GM23338 (cell line): ENCODE measurements around the gene CHI3L1. TPM values are rescaled to one million over a fixed set of nuclear protein-coding genes. Genes with fewer than 3 reads are reported as not detected.

Experiments used
- ATAC-seq: fragments of 200-7000 bp; cut with Tn5 transposase; 3 replicates; pipeline ENCODE4 v1.9.1; 2020
- DNase-seq: peaks from one replicate; pipeline ENCODE4 v3.0.0-alpha.2; 2015; ENCODE audit warnings: low spot score
- H2AFZ ChIP-seq: fragments of 200-600 bp; sonication (generic); 2 replicates; pipeline ENCODE4 v1.8.0; 2016; ENCODE audit warnings: antibody characterized with exemption, mild to moderate bottlenecking, moderate library complexity
- H3F3A ChIP-seq: fragments of 200-600 bp; sonication (generic); replicated peaks from 2 replicates; pipeline ENCODE4 v1.8.0; 2017; ENCODE audit warnings: antibody characterized with exemption, mixed run types, low read depth
- H3K27ac ChIP-seq: fragments of 200-600 bp; sonication (generic); 2 replicates; pipeline ENCODE4 v1.6.1; 2016; ENCODE audit warnings: low read depth
- H3K27me3 ChIP-seq: fragments of 200-600 bp; sonication (generic); 2 replicates; pipeline ENCODE4 v1.8.0; 2016; ENCODE audit warnings: mild to moderate bottlenecking, mixed run types, moderate library complexity; ENCODE audit not compliant: insufficient read depth
- H3K36me3 ChIP-seq: fragments of 200-600 bp; sonication (generic); 2 replicates; pipeline ENCODE4 v1.8.0; 2016; ENCODE audit warnings: mild to moderate bottlenecking; ENCODE audit not compliant: insufficient read depth
- H3K4me1 ChIP-seq: fragments of 200-600 bp; sonication (generic); 2 replicates; pipeline ENCODE4 v1.8.0; 2016; ENCODE audit warnings: mild to moderate bottlenecking, moderate library complexity; ENCODE audit not compliant: insufficient read depth
- H3K4me2 ChIP-seq: fragments of 200-600 bp; sonication (generic); 2 replicates; pipeline ENCODE4 v1.7.1; 2017; ENCODE audit warnings: mixed run types
- H3K4me3 ChIP-seq: fragments of 200-600 bp; sonication (generic); 2 replicates; pipeline ENCODE4 v1.6.1; 2016; ENCODE audit warnings: mixed run types
- H3K79me2 ChIP-seq: fragments of 200-600 bp; sonication (generic); replicated peaks from 2 replicates; pipeline ENCODE4 v1.8.0; 2017; ENCODE audit warnings: mild to moderate bottlenecking; ENCODE audit not compliant: insufficient read depth
- H3K9me2 ChIP-seq: fragments of 200-600 bp; sonication (generic); 2 replicates; pipeline ENCODE4 v1.8.0; 2017; ENCODE audit not compliant: insufficient read depth
- H4K20me1 ChIP-seq: fragments of 200-600 bp; sonication (generic); replicated peaks from 2 replicates; pipeline ENCODE4 v1.8.0; 2017; ENCODE audit warnings: mild to moderate bottlenecking; ENCODE audit not compliant: insufficient read depth
- H3K27ac Mint-ChIP-seq: 2 replicates; pipeline ENCODE4 v1.8.0; 2020; ENCODE audit warnings: inconsistent platforms, mild to moderate bottlenecking, moderate library complexity, mixed read lengths
- H3K27me3 Mint-ChIP-seq: 3 replicates; pipeline ENCODE4 v1.8.0; 2022; ENCODE audit warnings: low read depth, mild to moderate bottlenecking, moderate library complexity, mixed read lengths, inconsistent platforms; ENCODE audit not compliant: insufficient read depth, poor library complexity
- H3K36me3 Mint-ChIP-seq: 3 replicates; pipeline ENCODE4 v1.8.0; 2021; ENCODE audit warnings: low read depth, mild to moderate bottlenecking, inconsistent platforms, moderate library complexity, mixed read lengths
- H3K4me1 Mint-ChIP-seq: 3 replicates; pipeline ENCODE4 v1.8.0; 2020; ENCODE audit warnings: mild to moderate bottlenecking, inconsistent platforms, mixed read lengths
- H3K4me3 Mint-ChIP-seq: 3 replicates; pipeline ENCODE4 v1.8.0; 2021; ENCODE audit warnings: moderate library complexity, mild to moderate bottlenecking, inconsistent platforms, mixed read lengths
- H3K9me3 Mint-ChIP-seq: 3 replicates; pipeline ENCODE4 v1.8.0; 2020; ENCODE audit warnings: moderate library complexity, mild to moderate bottlenecking, inconsistent platforms, mixed read lengths
- CREB1 ChIP-seq: fragments of 250-450 bp; sonication (Bioruptor Pico); IDR thresholded peaks from 2 replicates; pipeline ENCODE4 v1.5.0; 2020; ENCODE audit warnings: low read depth, mild to moderate bottlenecking, moderate library complexity
- ETS1 ChIP-seq: IDR thresholded peaks from 2 replicates; pipeline ENCODE4 v1.6.1; 2016; ENCODE audit warnings: antibody characterized with exemption
- EZH2 ChIP-seq: fragments of 200-600 bp; sonication (generic); IDR thresholded peaks from one replicate; pipeline ENCODE4 v1.8.0; 2017; ENCODE audit warnings: antibody characterized with exemption, mild to moderate bottlenecking, low read depth; ENCODE audit not compliant: unreplicated experiment
- EZH2phosphoT487 ChIP-seq: fragments of 200-600 bp; sonication (generic); IDR thresholded peaks from one replicate; pipeline ENCODE4 v1.8.1; 2018; ENCODE audit warnings: antibody characterized with exemption; ENCODE audit not compliant: unreplicated experiment
- JUNB ChIP-seq: IDR thresholded peaks from one replicate; pipeline ENCODE4 v1.6.1; 2016; ENCODE audit warnings: antibody characterized with exemption; ENCODE audit not compliant: unreplicated experiment
- NANOG ChIP-seq: IDR thresholded peaks from 2 replicates; pipeline ENCODE4 v1.6.1; 2016; ENCODE audit warnings: antibody characterized with exemption, borderline replicate concordance
- POLR2AphosphoS5 ChIP-seq: IDR thresholded peaks from 2 replicates; pipeline ENCODE4 v1.6.1; 2016; ENCODE audit warnings: antibody characterized with exemption, low read depth
- STAT1 ChIP-seq: IDR thresholded peaks from one replicate; pipeline ENCODE4 v1.6.1; 2016; ENCODE audit warnings: antibody characterized with exemption; ENCODE audit not compliant: unreplicated experiment
- ZNF114 ChIP-seq: fragments of 250-450 bp; sonication (Bioruptor Pico); IDR thresholded peaks from 2 replicates; pipeline ENCODE4 v1.5.0; 2020; ENCODE audit warnings: mild to moderate bottlenecking, moderate library complexity
- ZNF331 ChIP-seq: fragments of 250-450 bp; sonication (Bioruptor Pico); IDR thresholded peaks from 2 replicates; pipeline ENCODE4 v1.5.0; 2020; ENCODE audit warnings: low read depth, mild to moderate bottlenecking, moderate library complexity
- ZNF462 ChIP-seq: fragments of 250-450 bp; sonication (Bioruptor Pico); IDR thresholded peaks from 2 replicates; pipeline ENCODE4 v1.5.0; 2020; ENCODE audit warnings: mild to moderate bottlenecking, moderate library complexity
- polyA plus RNA-seq: library from polyadenylated mRNA; unstranded; fragments of >200 nt; fragmentation: Nextera tagmentation; extraction: Ambion mirVana; gene quantifications from 2 replicates; pipeline ENCODE4 v1.2.1, GENCODE V29; 2016
- total RNA-seq: library from RNA; depleted of rRNA; stranded (reverse); fragments of >200 nt; shearing (Covaris generic); gene quantifications from 2 replicates; pipeline ENCODE4 v1.2.3, GENCODE V29; 2014
- TF ChIP-seq, protein P1 (sequence below): IDR thresholded peaks from one replicate; pipeline ENCODE4 v1.6.1; 2018; ENCODE audit warnings: antibody characterized with exemption; ENCODE audit not compliant: unreplicated experiment
- TF ChIP-seq, protein P2 (sequence below), 2 experiments: fragments of 200-600 bp in 1 of 2; sonication (generic) in 1 of 2; conservative IDR thresholded peaks; 2 replicates each; pipeline versions ENCODE4 v1.5.1 to v1.6.1; 2016 to 2017; ENCODE audit warnings: antibody characterized with exemption in 2 of 2, low read depth in 2 of 2, mild to moderate bottlenecking in 2 of 2, moderate library complexity in 1 of 2

The CHI3L1 gene
- total and polyA plus RNA-seq, 2 experiments from 2014 or later: 0.76 TPM; not detected in 1

DNA sequence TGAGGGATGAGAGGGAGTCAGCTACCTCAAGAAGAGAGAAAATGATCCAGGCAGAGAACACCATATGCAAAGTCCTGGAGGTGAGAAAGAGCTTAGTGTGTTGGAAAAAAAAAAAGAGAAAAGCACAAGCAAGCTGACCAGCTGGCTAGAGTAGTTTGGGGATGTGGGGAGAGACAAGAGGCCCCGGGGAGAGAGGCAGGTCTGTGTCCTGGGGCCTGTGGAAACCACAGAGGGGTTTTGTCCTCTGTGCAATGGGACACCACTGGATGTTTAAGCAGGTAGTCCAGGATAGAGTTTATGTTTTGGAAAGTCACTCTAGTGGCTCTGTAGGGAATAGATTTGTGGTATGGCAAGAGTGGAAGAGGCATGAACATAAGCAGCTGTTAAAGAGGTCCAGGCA, 14.4 kb upstream of the CHI3L1 start:
- Mint-ChIP-seq H3K27ac (no peak overlapping the region), H3K4me1 (no peaks in the 10 kb centered on the region), H3K4me3 (no peak overlapping the region), H3K9me3 (no peaks in the 10 kb centered on the region; the same call in 2 of the 3 replicates), H3K36me3 (no peaks in the 10 kb centered on the region), H3K27me3 (peaks cover 3% of the 10 kb centered on the region)
- Histone ChIP-seq H3K4me3 (no peak overlapping the region), H3K27me3 (no peaks in the 10 kb centered on the region), H3K4me2 (no peak overlapping the region), H2AFZ (no peak overlapping the region), H3K79me2 (no peaks in the 10 kb centered on the region), H3K4me1 (no peaks in the 10 kb centered on the region), H3K27ac (no peak overlapping the region), H3K36me3 (no peaks in the 10 kb centered on the region), H4K20me1 (no peaks in the 10 kb centered on the region), H3K9me2 (0 out of 2 replicates have a peak, but pooled peaks cover 4% of the 10 kb centered on the region), H3F3A (no peaks in the 10 kb centered on the region)
- TF ChIP-seq EZH2: no peak
- no peak for TF ChIP-seq ETS1
- TF ChIP-seq STAT1: no peak
- no peak for TF ChIP-seq ZNF114 (CRISPR knock-in tag)
- TF ChIP-seq JUNB: no peak
- no peak for TF ChIP-seq CREB1 (CRISPR knock-in tag)
- TF ChIP-seq NANOG: no peak
- TF ChIP-seq ZNF331 (CRISPR knock-in tag): no peak
- TF ChIP-seq EZH2phosphoT487: no peak
- TF ChIP-seq ZNF462 (CRISPR knock-in tag): no peak
- TF ChIP-seq, protein P1, sequence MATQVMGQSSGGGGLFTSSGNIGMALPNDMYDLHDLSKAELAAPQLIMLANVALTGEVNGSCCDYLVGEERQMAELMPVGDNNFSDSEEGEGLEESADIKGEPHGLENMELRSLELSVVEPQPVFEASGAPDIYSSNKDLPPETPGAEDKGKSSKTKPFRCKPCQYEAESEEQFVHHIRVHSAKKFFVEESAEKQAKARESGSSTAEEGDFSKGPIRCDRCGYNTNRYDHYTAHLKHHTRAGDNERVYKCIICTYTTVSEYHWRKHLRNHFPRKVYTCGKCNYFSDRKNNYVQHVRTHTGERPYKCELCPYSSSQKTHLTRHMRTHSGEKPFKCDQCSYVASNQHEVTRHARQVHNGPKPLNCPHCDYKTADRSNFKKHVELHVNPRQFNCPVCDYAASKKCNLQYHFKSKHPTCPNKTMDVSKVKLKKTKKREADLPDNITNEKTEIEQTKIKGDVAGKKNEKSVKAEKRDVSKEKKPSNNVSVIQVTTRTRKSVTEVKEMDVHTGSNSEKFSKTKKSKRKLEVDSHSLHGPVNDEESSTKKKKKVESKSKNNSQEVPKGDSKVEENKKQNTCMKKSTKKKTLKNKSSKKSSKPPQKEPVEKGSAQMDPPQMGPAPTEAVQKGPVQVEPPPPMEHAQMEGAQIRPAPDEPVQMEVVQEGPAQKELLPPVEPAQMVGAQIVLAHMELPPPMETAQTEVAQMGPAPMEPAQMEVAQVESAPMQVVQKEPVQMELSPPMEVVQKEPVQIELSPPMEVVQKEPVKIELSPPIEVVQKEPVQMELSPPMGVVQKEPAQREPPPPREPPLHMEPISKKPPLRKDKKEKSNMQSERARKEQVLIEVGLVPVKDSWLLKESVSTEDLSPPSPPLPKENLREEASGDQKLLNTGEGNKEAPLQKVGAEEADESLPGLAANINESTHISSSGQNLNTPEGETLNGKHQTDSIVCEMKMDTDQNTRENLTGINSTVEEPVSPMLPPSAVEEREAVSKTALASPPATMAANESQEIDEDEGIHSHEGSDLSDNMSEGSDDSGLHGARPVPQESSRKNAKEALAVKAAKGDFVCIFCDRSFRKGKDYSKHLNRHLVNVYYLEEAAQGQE: no peak
- TF ChIP-seq, protein P2, sequence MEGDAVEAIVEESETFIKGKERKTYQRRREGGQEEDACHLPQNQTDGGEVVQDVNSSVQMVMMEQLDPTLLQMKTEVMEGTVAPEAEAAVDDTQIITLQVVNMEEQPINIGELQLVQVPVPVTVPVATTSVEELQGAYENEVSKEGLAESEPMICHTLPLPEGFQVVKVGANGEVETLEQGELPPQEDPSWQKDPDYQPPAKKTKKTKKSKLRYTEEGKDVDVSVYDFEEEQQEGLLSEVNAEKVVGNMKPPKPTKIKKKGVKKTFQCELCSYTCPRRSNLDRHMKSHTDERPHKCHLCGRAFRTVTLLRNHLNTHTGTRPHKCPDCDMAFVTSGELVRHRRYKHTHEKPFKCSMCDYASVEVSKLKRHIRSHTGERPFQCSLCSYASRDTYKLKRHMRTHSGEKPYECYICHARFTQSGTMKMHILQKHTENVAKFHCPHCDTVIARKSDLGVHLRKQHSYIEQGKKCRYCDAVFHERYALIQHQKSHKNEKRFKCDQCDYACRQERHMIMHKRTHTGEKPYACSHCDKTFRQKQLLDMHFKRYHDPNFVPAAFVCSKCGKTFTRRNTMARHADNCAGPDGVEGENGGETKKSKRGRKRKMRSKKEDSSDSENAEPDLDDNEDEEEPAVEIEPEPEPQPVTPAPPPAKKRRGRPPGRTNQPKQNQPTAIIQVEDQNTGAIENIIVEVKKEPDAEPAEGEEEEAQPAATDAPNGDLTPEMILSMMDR (conservative IDR thresholded peaks at IDR 0.05; ENCODE audit: low read depth in 2 of 2): no peak
- TF ChIP-seq POLR2AphosphoS5: no peak
- no peak for DNase-seq
- ATAC-seq: no peak
